ENCODE measurements around the gene TMEM221. TPM values are rescaled to one million over a fixed set of nuclear protein-coding genes. Genes with fewer than 3 reads are reported as not detected.
A peak's percentile ranks its signal among the peaks of the same experiment; 100 is the strongest.

The TMEM221 gene
- total RNA-seq, 1 donor from 2014 or later, result 6.0 TPM

- no peak overlapping the region for H3K4me3 Mint-ChIP-seq
- DNase-seq (ENCODE audit: low spot score in 2 of 2, unreplicated experiment in 2 of 2), result no peak
- H3K27ac Mint-ChIP-seq, result peak overlapping the region; percentile 95
- H3K36me3 Mint-ChIP-seq, result no peaks in the 10 kb centered on the region
- no peak for TF ChIP-seq CTCF (IDR thresholded peaks at IDR 0.05; ENCODE audit: unreplicated experiment)
- H3K9me3 Mint-ChIP-seq, result no peaks in the 10 kb centered on the region
- no peaks in the 10 kb centered on the region for H3K27me3 Mint-ChIP-seq (ENCODE audit: low read depth)
- peaks cover 34% of the 10 kb centered on the region for H3K4me1 Mint-ChIP-seq
Observed at GRCh38 chr19:17414097-17414496, 34.4 kb downstream of the TMEM221 start.

GRCh38 chr19:17411801-17412200, 36.7 kb downstream of the TMEM221 start:
- H3K27me3 Mint-ChIP-seq (ENCODE audit: low read depth), result no peaks in the 10 kb centered on the region

GRCh38 chr19:17409990-17410389, 38.5 kb downstream of the TMEM221 start:
- Mint-ChIP-seq H3K27ac (no peak overlapping the region), H3K36me3 (no peaks in the 10 kb centered on the region), H3K4me1 (peaks cover 48% of the 10 kb centered on the region), H3K4me3 (no peak overlapping the region), H3K9me3 (no peaks in the 10 kb centered on the region), H3K27me3 (ENCODE audit: low read depth) (no peaks in the 10 kb centered on the region)
- DNase-seq (ENCODE audit: low spot score in 2 of 2, unreplicated experiment in 2 of 2), result no peak
- TF ChIP-seq CTCF (IDR thresholded peaks at IDR 0.05; ENCODE audit: unreplicated experiment), result no peak

More at GRCh38 chr19:17411801-17412200, 36.7 kb downstream of the TMEM221 start:
- H3K36me3 Mint-ChIP-seq, result no peaks in the 10 kb centered on the region
- peak overlapping the region; percentile 88 for H3K27ac Mint-ChIP-seq
- H3K4me1 Mint-ChIP-seq, result peaks cover 41% of the 10 kb centered on the region
- no peak for TF ChIP-seq CTCF (IDR thresholded peaks at IDR 0.05; ENCODE audit: unreplicated experiment)
- H3K9me3 Mint-ChIP-seq, result no peaks in the 10 kb centered on the region
- DNase-seq (ENCODE audit: low spot score in 2 of 2, unreplicated experiment in 2 of 2), result no peak
- no peak overlapping the region for H3K4me3 Mint-ChIP-seq

GRCh38 chr19:17406887-17407196, 41.6 kb downstream of the TMEM221 start:
- H3K4me1 Mint-ChIP-seq, result peaks cover 40% of the 10 kb centered on the region
- H3K9me3 Mint-ChIP-seq, result no peaks in the 10 kb centered on the region
- H3K36me3 Mint-ChIP-seq, result no peaks in the 10 kb centered on the region
- TF ChIP-seq CTCF (IDR thresholded peaks at IDR 0.05; ENCODE audit: unreplicated experiment), result no peak
- no peak for DNase-seq (ENCODE audit: low spot score in 2 of 2, unreplicated experiment in 2 of 2)
- H3K27ac Mint-ChIP-seq, result peak overlapping the region; percentile 82
- peak overlapping the region; percentile 49 for H3K4me3 Mint-ChIP-seq
- no peaks in the 10 kb centered on the region for H3K27me3 Mint-ChIP-seq (ENCODE audit: low read depth)

- Mint-ChIP-seq H3K4me3 (peak overlapping the region; percentile 83), H3K36me3 (peaks cover 3% of the 10 kb centered on the region), H3K9me3 (no peaks in the 10 kb centered on the region), H3K27me3 (ENCODE audit: low read depth) (no peaks in the 10 kb centered on the region), H3K27ac (peak overlapping the region; percentile 93), H3K4me1 (peaks cover 37% of the 10 kb centered on the region)
- no peak for DNase-seq (ENCODE audit: low spot score in 2 of 2, unreplicated experiment in 2 of 2)
- no peak for TF ChIP-seq CTCF (IDR thresholded peaks at IDR 0.05; ENCODE audit: unreplicated experiment)
Observed at GRCh38 chr19:17406046-17406886, 42.2 kb downstream of the TMEM221 start.

Data from mesothelial cell of epicardium (in vitro differentiated cells).